Inferior parietal cortex (tissue), 1 donor: Measurements from ENCODE around the gene RINT1.
"Not testable (repeated sequence)": the region's sequence is repeated elsewhere in the genome, so short reads cannot be mapped to it uniquely, and the experiment has no call there.

ENCODE experiments used
- DNase-seq: peaks from one replicate; pipeline ENCODE4 v3.0.0-alpha.2; 2016; ENCODE audit errors: extremely low spot score

The RINT1 gene

DNA sequence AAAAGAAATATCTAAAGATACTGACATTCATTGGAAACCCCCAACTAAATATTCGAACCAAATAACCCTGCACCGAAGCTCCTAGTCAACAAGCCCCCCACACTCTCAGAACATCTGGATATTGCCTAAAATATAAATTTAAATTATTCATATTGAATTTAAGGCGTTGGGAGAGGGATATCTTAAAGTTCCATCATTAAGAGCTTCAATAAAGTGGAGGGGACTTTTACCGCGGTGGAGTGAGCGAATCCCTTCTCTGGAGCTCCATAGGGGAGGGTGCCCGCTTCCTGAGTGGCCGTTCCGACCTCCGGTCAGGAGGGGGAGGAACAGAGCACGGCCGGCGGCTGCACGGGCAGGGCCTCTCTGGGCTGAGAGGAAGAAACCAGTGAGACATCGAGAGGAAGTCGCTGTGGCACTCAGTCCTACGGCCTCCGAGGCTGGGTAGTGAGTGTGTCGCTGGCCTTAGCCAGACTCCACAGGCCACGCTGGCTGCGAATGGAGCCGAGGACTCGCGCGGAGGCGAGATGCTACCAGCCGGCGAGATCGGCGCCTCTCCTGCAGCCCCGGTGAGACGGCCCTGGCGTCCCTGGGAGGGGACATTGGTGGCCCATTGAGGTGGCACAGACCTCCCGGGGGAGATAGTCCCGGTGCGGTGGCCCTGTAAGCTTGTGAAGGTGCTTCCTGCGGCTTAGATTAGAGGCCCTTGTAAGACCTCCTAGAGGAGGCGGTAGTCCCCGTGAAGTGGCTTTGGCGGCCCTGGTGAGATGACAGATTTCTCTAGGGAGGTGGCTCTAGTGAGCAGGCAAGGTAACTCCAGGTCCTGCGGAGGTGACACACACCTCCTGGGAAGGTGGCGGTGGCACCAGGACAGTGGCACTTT, at the start of gene RINT1:
TSS of gene RINT1 (plus strand) at position 410 of the 880 bp plus-strand sequence. CDS start at position 525, 115 bp downstream.
- peak; percentile 92 for DNase-seq

DNA sequence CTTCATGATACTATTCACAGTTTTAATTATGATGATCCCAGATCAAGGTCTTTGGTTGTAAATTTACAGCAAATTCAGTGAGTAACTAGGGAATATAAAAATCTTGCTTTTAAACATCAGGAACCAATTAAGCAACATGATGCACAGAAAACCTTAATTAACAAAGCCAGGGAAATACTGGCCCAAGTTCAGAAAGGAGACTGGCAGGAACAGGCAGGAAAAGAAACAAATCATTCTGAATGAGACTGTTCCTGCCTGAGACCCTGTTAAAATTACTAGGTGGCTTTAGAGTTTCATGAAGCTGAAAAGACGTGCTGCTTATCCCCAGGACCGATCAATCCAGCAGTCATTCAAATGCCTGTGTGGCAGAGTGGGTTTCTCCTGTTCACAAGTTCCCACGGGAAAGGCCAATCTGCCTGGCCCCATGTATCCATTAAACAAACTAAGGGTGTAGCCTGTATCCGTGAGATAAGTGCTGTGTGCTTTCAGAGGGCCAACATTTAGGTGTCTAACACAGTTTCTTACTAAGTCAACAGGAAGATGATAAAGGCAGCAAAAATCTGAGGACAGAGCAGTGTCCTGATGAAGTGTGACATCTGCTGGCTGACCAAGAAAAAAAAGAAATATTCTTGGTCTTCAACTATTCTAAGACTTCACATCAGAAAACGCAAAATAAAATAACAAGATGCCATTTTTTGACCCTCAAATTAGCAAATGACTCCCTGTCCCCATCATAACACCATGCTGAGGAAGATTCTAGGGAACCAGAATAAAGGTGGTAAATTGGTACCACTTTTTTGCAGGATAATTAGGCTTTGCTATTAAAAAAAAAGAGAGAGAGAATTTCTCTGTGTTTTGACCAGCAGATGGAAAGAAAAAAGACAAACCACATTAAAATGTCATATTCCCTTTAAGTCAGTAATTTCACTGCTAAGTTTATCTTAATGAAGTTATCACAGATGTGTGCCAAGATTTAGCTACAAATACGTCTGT, 44.1 kb upstream of the RINT1 start:
- DNase-seq, result peak; percentile 63

DNA sequence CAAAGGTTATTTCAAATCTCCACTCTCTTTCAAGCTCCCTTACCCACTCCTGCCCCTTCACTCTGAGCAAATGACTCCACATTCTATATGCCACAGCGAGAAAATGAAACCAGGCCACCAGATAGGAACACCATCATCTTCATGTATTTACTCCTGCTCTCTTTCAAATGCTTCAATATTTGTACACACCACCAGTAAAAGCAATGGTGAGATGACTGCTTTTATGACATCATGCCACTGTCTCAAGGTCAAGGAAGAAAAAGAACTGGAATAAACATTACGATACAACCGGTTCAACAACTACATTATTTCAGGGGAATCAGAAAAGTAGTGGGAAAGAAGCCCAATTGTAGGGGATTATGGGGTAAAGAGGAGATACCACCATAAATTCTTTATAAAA, 42.6 kb upstream of the RINT1 start:
- DNase-seq, result no peak

DNA sequence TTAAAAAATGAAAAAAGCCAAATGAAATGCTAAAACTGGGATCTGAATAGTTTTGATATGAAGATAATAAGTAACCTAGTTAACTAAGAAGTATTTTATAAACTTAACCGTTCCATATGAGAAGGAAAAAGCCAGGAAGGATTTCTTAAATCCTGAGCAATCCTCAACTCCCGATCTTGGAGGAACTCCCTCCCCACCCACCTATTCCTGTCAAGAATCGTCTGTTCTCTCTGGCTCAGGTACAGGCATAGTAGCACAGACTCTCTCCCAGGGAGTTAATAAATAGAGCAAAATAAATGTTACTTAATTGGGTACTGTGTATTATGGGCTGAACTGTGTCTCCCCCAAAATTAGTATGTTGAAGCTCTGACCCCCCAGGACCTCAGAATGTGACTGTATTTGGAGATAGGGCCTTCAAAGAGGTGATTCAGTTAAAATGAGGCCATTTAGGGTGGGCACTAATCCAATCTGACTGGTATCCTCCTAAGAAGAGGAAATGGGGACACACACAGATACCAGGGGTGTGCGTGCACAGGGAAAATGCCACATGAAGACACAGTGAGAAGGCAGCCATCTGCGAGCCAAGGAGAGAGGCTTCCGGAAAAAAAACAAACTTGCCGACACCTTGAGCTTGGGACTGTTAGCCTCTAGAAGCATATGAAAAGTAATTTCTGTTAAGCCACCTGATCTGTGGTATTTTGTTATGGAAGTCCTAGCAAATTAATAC, 38.6 kb upstream of the RINT1 start:
- DNase-seq, result no peak

DNA sequence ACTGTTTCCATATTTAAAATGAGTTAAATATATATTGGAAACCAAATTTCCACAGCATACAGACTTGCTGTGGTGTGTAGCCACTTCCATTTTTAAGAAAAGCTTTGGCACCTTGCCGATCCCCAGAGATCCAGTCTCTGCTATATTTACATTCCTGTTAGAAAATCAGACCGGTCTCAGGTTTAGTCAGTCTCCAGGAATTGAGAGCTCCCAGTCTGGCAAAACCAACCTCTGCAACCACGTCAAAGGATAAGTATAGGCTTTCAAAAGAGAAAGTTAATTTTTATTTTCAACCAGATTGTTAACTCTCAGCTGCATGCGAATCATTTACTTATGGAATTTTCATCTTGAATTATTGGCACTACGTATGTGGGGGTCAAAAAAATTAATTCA, 38.1 kb upstream of the RINT1 start:
- no peak for DNase-seq

DNA sequence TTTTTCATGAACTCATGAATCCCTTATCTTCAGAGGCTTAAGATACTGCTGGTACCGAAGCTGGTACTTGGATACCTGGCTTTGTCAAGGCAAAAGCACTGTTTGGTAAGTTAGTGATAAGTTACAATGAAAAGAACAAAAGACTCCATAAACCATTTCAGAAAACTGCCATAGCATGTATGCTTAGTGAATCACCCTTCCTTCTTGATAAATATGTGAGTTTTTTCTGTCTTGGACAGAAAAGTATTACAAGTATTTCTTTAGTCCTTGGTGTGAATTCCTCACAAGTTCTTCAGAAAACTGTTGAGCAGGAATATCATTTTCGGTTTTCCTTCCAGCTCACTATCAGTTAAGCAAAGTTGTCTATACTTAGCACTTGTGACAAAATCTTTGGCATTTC, 35.5 kb upstream of the RINT1 start:
- no peak for DNase-seq

DNA sequence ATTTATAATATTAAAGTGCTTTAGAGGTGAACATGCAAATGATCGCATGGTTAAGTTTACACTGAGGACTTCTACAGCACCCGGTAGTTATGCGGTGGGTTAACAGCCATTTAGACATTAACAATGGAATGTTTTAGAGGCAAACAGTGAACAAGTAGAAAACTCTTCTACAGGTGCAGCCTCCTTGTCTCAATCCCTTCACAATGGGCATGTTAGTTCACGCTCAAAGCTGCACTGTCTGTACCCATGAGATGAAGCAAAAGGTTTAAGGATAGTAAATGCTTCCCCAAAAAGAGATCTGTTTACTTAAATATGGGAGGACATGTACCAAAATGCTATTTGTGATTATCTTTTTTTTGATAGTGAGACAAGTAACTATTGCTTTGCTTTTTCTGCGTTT, 35.0 kb upstream of the RINT1 start:
- no peak for DNase-seq

DNA sequence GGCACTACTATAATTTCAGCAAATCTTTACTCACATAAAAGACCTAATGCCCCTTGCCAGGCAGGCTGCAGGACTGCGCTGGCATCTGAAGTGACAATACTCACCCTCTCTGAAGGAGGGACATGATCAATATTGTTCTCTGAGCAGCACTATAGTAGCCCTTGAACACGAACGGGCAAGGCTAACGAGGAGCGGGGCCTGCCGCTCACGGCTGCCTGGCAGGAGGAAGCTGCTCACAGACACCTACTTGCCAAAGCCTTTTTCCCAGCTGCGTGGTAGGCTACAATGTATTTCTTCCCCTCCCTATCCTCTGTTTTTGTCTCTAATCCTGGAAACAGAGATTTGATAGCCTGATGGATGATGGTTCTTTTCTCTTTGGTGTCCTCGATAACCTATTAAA, 29.8 kb upstream of the RINT1 start:
- DNase-seq, result no peak

DNA sequence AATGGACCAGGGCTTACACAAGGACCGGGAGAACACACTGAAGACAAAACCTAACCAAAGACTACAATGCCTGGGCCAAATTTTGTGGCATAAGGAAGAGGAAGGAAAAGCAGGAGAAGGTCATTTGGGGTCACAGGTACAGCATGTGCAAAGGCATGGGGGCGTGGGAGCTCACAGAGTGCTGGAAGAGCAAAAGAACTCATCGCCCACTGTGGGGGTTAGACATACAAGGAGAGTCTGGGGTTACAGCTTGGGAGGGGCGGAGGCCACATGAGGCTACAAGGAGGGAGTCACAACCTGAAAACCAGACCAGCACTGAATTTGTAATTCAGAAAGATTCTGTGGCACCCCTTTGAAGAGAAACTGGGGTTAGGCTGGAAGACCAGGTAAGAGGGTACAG, 19.6 kb upstream of the RINT1 start:
- no peak for DNase-seq

DNA sequence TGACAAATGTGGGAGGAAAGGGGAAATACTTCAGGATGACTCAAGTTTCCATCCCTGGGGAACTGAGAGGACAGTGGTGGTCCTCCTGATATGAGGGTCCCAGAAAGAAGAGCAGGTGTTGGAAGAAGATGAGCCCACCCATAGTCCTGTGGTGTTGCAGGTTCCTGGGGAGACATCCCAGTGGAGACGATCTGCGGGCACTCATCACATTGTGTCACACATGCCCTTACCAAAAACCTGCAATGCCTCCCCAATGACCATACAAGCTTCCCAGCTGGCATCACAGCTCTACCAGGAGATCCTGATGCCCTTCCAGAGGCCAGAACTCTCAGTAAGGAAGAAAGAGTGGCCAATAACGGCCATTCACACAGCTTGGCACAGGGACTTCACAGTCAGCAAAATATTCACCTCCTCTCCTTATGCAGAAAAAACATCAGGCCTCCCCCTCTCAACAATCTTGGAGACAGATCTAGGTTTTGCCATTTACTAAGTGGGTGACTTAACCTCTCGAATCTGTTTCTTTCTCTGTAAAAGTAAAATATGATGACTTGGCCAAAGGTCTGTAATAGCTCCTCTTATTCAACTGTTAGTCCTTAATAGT, 19.0 kb upstream of the RINT1 start:
- no peak for DNase-seq

DNA sequence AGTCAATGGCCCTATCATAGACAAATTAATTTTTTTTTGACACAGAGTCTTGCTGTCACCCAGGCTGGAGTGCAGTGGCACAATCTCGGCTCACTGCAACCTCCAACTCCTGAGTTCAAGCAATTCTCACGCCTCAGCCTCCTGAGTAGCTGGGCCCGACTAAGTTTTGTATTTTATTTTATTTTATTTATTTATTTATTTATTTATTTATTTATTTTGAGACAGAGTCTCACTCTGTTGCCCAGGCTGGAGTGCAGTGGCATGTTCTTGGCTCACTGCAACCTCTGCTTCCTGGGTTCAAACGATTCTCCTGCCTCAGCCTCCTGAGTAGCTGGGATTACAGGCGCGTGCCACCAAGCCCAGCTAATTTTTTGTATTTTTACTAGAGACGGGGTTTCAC, 16.4 kb upstream of the RINT1 start:
- not testable (repeated sequence) for DNase-seq

DNA sequence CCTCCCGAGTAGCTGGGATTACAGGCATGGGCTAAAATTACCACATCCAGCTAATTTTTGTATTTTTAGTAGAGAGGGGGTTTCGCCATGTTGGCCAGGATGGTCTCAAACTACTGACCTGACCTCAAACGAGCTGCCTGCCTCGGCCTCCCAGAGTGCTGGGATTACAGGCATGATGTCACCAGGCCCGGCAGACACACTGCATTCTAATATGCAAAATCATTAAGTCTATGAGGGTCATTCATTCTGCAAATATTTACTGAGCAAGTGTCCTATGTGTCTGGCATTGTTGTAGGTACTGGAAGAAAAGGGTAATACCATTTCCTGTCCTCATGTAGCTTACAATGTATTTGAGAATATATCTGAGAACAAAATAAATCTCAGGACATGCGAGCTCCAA, 12.6 kb upstream of the RINT1 start:
- DNase-seq, result no peak

DNA sequence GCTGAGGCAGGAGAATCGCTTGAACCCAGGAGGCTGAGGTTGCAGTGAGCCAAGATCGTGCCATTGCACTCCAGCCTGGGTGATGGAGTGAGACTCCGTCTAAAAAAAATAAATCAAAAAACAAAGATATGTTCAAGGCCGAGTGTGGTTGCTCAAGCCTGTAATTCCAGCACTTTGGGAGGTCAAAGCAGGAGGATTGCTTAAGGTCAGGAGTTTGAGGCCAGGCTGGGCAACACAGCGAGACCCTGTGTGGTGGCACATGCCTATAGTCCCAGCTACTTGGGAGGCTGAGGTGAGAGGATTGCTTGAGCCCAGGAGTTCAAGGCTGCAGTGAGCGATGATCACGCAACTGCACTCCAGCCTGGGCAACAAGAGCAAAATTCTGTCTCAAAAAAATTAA, 11.4 kb upstream of the RINT1 start:
- not testable (repeated sequence) for DNase-seq

DNA sequence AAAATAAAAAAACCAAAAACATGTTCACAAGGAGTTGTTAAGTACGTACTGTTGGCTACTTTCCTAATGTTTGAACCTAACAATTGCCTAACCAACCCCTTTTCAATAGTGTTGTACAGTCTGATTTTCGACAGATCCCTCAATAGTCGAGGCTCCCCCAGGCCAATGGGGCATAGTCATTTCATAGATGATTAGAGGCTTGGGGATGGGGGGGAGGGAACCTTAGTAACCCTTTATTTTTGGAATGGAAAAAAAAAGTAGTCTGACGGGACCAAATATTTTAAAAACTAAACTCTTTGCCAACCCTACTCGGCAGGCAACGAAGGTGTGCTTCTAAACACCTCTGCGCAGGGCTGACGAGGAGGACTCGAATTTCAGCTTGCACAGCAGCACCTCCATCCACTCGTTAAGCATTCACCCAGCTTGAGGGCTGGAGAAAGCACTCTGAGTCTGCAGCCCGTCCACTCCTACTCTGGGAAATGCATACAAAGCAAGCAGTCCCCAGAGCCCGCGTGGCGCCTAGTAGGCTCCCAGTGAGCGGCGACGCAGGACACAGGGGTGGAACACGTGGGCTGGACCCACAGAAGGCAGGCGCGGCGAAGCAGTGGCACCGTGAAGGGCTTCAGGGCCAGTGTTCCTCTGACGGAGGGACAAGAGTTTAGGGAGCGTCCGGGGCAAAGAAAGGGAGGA, 10.8 kb upstream of the RINT1 start:
- peak; percentile 60 for DNase-seq

DNA sequence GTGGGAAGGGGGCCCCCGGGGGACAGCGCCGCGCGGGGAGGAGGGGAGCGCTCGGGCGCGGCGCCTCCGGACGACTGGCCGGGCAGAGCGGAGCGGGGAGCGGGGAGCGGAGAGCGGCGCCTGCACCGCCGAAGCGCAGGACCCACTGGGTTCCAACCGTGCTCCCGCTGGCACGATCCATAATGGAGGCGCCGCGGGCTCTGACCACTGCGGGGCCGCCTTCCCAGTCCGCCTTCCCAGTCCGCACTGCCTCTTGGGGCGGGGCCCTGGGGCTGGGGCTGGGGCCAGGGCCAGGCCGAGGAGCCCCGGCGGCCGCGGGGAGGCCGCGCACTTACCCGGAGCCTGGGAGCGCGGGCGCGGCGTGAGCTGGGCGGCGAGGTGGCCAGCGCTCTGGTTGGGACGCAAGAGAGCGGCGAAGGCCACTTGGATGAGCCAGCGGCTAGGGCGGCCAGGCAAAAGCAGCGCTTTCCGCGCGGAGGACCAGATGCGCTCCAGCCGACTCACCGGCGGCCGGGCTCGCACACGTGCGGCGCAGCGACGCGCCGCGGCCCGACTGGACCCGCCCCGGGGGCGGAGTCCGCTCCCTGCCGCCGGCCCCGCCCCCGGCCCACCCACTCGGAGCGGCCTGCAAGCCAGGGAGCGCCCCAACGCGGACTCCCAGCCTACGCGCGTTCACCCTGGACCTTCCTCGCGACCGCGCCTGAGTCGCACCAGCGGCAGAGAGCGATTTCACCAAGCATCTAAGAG, 10.1 kb upstream of the RINT1 start, which contains the start of gene PUS7:
TSS of gene PUS7 (minus strand) at position 555 of the 747 bp plus-strand sequence. CDS start 13,759 bp downstream, outside the sequence.
- peak; percentile 84 for DNase-seq

DNA sequence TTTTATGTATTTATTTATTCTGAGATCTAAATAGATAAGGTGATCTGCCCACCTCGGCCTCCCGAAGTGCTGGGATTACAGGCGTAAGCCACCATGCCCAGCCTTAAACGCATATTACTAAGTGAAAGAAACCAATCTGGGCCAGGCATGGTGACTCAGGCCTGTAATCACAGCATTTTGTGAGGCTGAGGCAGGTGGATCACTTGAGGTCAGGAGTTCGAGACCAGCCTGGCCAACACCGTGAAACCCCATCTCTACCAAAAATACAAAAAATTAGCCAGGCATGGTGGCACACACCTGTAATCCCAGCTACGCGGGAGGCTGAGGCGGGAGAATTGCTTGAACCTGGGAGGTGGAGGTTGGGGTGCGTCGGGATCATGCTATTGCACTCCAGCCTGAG, 7.6 kb upstream of the RINT1 start:
- DNase-seq, result not testable (repeated sequence)

DNA sequence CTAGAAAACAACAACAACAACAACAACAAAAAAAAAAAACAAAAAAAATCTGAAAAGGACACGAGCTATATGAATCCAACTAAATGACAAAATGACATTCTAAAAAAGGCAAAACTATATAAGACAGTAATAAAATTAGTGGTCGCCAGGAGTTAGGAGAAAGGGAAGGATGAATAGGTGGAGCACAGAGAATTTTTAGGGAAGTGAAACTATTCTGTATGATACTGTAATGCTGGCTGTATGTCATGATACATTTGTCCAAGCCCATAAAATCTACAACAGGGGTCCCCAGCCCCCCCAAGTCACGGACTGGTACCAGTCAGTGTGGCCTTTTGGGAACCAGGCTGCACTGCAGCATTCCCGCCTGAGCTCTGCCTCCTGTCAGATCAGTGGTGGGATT, 7.2 kb upstream of the RINT1 start:
- DNase-seq, result no peak

DNA sequence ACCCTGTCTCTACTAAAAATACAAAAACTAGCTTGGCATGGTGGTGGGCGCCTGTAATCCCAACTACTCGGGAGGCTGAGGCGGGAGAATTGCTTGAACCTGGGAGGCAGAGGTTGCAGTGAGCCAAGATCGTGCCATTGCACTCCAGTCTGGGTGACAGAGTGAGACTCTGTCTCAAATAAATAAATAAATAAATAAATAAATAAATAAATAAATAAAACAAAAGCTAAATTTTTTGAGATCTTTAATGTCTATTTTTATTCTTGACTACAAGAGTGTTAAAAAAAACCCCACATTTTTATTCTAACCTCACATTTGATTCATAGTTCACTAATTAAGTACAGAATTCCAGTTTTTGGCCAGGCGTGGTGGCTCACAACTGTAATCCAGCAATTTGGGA, 4.3 kb upstream of the RINT1 start:
- DNase-seq, result not testable (repeated sequence)

DNA sequence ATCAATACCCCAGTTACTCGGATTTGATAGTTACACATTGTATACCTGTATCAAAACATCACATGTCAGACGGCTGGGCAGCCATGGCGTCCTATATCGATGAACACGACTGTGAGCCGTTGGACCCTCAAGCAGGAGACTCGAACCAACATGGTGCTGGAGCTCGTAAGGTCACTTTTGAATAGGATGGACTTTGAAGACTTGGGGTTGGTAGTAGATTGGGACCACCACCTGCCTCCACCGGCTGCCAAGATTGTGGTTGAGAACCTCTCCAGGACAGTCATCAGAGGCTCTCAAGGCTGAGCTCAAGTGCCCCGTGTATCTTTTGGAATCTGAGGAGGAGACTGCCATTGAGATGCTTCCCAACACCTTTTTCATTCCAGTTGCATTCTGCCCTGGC, 1.9 kb upstream of the RINT1 start:
- DNase-seq, result no peak

DNA sequence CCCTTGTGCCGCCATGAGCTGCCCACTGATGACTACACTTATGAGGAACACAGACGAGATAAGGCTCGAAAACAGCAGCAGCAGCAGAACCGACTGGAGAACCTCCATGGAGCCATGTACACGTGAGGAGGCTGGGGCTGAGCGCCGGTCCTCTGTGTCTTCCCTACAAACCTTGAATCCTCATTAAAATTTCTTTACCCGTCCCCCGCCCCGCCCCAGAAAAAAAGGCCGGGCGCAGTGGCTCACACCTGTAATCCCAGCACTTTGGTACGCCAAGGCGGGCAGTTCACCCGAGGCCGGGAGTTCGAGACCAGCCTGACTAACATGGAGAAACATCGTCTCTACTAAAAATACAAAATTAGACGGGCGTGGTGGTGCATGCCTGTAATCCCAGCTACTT, 1.5 kb upstream of the RINT1 start:
- no peak for DNase-seq
